K562 (cell line): Measurements from ENCODE around the gene DLG4. TPM values are rescaled to one million over a fixed set of nuclear protein-coding genes. Genes with fewer than 3 reads are reported as not detected.
A peak's percentile ranks its signal among the peaks of the same experiment; 100 is the strongest.

ENCODE experiments used
- CBFA2T2 ChIP-seq: fragments of 450-650 bp; conservative IDR thresholded peaks from 2 replicates; pipeline ENCODE4 v1.6.1; 2017; ENCODE audit warnings: mild to moderate bottlenecking
- COPS2 ChIP-seq: fragments of 450-650 bp; conservative IDR thresholded peaks from 2 replicates; pipeline ENCODE4 v1.6.1; 2016; ENCODE audit warnings: mild to moderate bottlenecking, moderate library complexity
- EWSR1 ChIP-seq: fragments of 450-650 bp; IDR thresholded peaks from 2 replicates; pipeline ENCODE4 v1.6.1; 2018; ENCODE audit warnings: borderline replicate concordance, mild to moderate bottlenecking, low read depth, moderate library complexity; ENCODE audit not compliant: partially characterized antibody
- GABPB2 ChIP-seq: fragments of 250-450 bp; sonication (Bioruptor Pico); conservative IDR thresholded peaks from 2 replicates; pipeline ENCODE4 v1.5.1; 2021; ENCODE audit warnings: mild to moderate bottlenecking
- HLTF ChIP-seq: fragments of 450-650 bp; IDR thresholded peaks from 2 replicates; pipeline ENCODE4 v1.6.1; 2016
- KAT2B ChIP-seq: IDR thresholded peaks from one replicate; pipeline ENCODE4 v1.6.1; 2012; ENCODE audit warnings: low read depth, mild to moderate bottlenecking, control low read depth, inconsistent platforms, low read length, moderate library complexity
- PHTF2 ChIP-seq: fragments of 250-450 bp; sonication (Bioruptor Pico); IDR thresholded peaks from 2 replicates; pipeline ENCODE4 v1.5.0; 2021; ENCODE audit warnings: mild to moderate bottlenecking
- PML ChIP-seq: IDR thresholded peaks from 2 replicates; pipeline ENCODE4 v1.6.1; 2012; ENCODE audit warnings: low read length, inconsistent platforms
- POU5F1 ChIP-seq: fragments of 150-350 bp; IDR thresholded peaks from 2 replicates; pipeline ENCODE4 v1.6.1; 2014; ENCODE audit warnings: borderline replicate concordance, low read length, low read depth, mild to moderate bottlenecking; ENCODE audit not compliant: partially characterized antibody
- PTRF ChIP-seq: fragments of 450-650 bp; IDR thresholded peaks from 2 replicates; pipeline ENCODE4 v1.6.1; 2016; ENCODE audit warnings: mild to moderate bottlenecking, missing genetic modification characterization, missing compliant biosample characterization
- RBM22 ChIP-seq: fragments of 200-400 bp; formaldehyde crosslinking; IDR thresholded peaks from 2 replicates; pipeline ENCODE4 v1.6.1; 2018; ENCODE audit warnings: low read length, low read depth; ENCODE audit not compliant: poor library complexity, severe bottlenecking
- SMARCC2 ChIP-seq: fragments of 450-650 bp; IDR thresholded peaks from 2 replicates; pipeline ENCODE4 v1.6.1; 2017; ENCODE audit warnings: antibody characterized with exemption, moderate library complexity, mild to moderate bottlenecking, low read depth
- TOE1 ChIP-seq, 2 experiments: fragments of 450-650 bp in 1 of 2; sonication (generic) in 1 of 2; formaldehyde crosslinking in 1 of 2; IDR thresholded peaks; 2 replicates each; pipeline versions ENCODE4 v1.7.1 to v1.8.0; 2016 to 2022; ENCODE audit warnings: borderline replicate concordance in 2 of 2, mild to moderate bottlenecking in 2 of 2, antibody characterized with exemption in 1 of 2, inconsistent platforms in 1 of 2, low read depth in 1 of 2, missing genetic modification reagents in 1 of 2, moderate library complexity in 1 of 2
- ZNF24 ChIP-seq: fragments of 450-650 bp; IDR thresholded peaks from 2 replicates; pipeline ENCODE4 v1.6.1; 2016
- ZNF3 ChIP-seq: fragments of 250-450 bp; sonication (Bioruptor Pico); IDR thresholded peaks from 2 replicates; pipeline ENCODE4 v1.5.0; 2021; ENCODE audit warnings: mild to moderate bottlenecking, moderate library complexity
- ZNF586 ChIP-seq: fragments of 450-650 bp; formaldehyde crosslinking; conservative IDR thresholded peaks from 2 replicates; pipeline ENCODE4 v1.4.0; 2020; ENCODE audit warnings: mild to moderate bottlenecking, moderate library complexity
- ZNF766 ChIP-seq: fragments of 200-800 bp; sonication (Bioruptor generic); conservative IDR thresholded peaks from 2 replicates; pipeline ENCODE4 v1.6.1; 2016; ENCODE audit warnings: missing genetic modification characterization, missing compliant biosample characterization
- ZNF79 ChIP-seq: fragments of 250-450 bp; sonication (Bioruptor Pico); IDR thresholded peaks from 2 replicates; pipeline ENCODE4 v1.4.0; 2020; ENCODE audit warnings: low read depth, mild to moderate bottlenecking, moderate library complexity
- ZZZ3 ChIP-seq: fragments of 450-650 bp; IDR thresholded peaks from 2 replicates; pipeline ENCODE4 v1.6.1; 2016; ENCODE audit warnings: antibody characterized with exemption, mild to moderate bottlenecking, moderate library complexity
- polyA plus RNA-seq, 8 experiments: library from polyadenylated mRNA; depleted of rRNA in 4 of 8; stranded (reverse) in 5 of 8; unstranded in 3 of 8; fragments of >200 nt; fragmentation: Nextera tagmentation in 2 of 8; fragmentation: Illumina TruSeq in 1 of 8; extraction: Ambion mirVana in 2 of 8; extraction: Trizol in 1 of 8; gene quantifications; 2 replicates each; pipeline versions ENCODE4 v1.2.1 to v1.2.3, GENCODE V29; 2011 to 2014; ENCODE audit warnings: inconsistent platforms in 1 of 8, missing spikeins in 1 of 8
- total RNA-seq, 7 experiments: library from RNA; depleted of rRNA in 6 of 7; stranded (reverse); fragments of >200 nt in 6 of 7; fragmentation: Illumina TruSeq in 2 of 7; extraction: Trizol in 2 of 7; gene quantifications; 2 replicates each; pipeline versions ENCODE4 v1.2.1 to v1.2.3, GENCODE V29; 2011 to 2021; ENCODE audit warnings: low replicate concordance in 1 of 7
- TF ChIP-seq, protein P1 (sequence below): fragments of 450-650 bp; formaldehyde crosslinking; IDR thresholded peaks from 2 replicates; pipeline ENCODE4 v1.4.0; 2020; ENCODE audit warnings: mild to moderate bottlenecking, moderate library complexity
- TF ChIP-seq, protein P2 (sequence below): fragments of 450-650 bp; IDR thresholded peaks from 2 replicates; pipeline ENCODE4 v1.6.1; 2016; ENCODE audit warnings: borderline replicate concordance
- TF ChIP-seq, protein P3 (sequence below), 3 experiments: fragments of 200-800 bp in 1 of 3; fragments of 250-450 bp in 1 of 3; fragments of 450-650 bp in 1 of 3; sonication (Bioruptor Pico) in 1 of 3; sonication (Bioruptor generic) in 1 of 3; formaldehyde crosslinking in 1 of 3; IDR thresholded peaks; 2 replicates each; pipeline versions ENCODE4 v1.6.1 to v1.8.0; 2016 to 2022; ENCODE audit warnings: mild to moderate bottlenecking in 2 of 3, missing genetic modification characterization in 2 of 3, missing compliant biosample characterization in 1 of 3, moderate library complexity in 1 of 3

Gene DLG4
- total and polyA plus RNA-seq, 9 of the 15 experiments (the other 6 are each of a cell fraction or from before 2014, with no cell fraction given) = 0.03 to 12.0 (median 4.1) TPM

DNA sequence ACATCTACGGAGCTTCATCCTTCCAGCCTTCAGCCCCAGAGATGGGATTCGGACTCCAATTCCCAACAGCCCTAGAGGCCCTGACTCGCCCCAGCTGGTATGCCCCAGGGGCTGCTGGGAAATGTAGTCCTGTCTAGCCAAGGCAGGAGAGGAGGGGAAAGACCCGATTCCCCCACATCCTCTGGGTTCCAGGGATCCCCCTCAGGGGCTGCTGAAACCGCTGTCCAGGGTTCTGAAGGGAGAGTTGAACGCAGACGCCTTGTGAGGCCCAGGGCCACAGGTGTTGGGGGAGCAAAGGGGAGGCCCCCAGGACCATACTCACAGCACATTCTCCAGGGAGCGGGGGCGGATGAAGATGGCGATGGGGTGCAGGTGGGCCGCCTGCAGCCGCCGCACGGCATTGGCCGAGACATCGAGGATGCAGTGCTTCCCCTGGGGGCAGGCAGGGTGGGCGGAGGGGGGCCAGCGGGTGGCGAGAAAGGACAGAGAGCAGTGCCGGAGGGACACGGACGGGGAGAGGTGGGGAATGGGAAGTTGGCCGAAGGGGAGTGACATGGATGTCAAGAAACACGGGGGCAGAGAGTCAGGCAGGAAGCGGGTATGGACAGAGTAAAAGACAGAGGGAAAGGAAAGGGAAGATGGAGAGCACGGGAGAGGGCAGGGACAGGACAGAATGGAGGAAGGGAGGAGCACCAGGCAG is 27.9 kb downstream of the DLG4 start (continued):
- TF ChIP-seq KAT2B = no peak
- no peak for TF ChIP-seq GABPB2
- peak; percentile 62 for TF ChIP-seq POU5F1
- no peak for TF ChIP-seq ZNF766 (CRISPR knock-in tag)
- TF ChIP-seq PHTF2 = no peak
- no peak for TF ChIP-seq CBFA2T2
- TF ChIP-seq PTRF (tag) = no peak
- TF ChIP-seq, protein P1, sequence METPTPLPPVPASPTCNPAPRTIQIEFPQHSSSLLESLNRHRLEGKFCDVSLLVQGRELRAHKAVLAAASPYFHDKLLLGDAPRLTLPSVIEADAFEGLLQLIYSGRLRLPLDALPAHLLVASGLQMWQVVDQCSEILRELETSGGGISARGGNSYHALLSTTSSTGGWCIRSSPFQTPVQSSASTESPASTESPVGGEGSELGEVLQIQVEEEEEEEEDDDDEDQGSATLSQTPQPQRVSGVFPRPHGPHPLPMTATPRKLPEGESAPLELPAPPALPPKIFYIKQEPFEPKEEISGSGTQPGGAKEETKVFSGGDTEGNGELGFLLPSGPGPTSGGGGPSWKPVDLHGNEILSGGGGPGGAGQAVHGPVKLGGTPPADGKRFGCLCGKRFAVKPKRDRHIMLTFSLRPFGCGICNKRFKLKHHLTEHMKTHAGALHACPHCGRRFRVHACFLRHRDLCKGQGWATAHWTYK (CRISPR knock-in tag) = no peak
- TF ChIP-seq ZNF3 (CRISPR knock-in tag) = no peak
- TF ChIP-seq ZNF586 = no peak
- no peak for TF ChIP-seq TOE1 (IDR thresholded peaks at IDR 0.05; ENCODE audit: borderline replicate concordance)
- TF ChIP-seq TOE1 (CRISPR knock-in tag; IDR thresholded peaks at IDR 0.05; ENCODE audit: borderline replicate concordance, low read depth) = no peak
- no peak for TF ChIP-seq PML
- no peak for TF ChIP-seq RBM22
- TF ChIP-seq ZNF24 = no peak
- TF ChIP-seq, protein P2, sequence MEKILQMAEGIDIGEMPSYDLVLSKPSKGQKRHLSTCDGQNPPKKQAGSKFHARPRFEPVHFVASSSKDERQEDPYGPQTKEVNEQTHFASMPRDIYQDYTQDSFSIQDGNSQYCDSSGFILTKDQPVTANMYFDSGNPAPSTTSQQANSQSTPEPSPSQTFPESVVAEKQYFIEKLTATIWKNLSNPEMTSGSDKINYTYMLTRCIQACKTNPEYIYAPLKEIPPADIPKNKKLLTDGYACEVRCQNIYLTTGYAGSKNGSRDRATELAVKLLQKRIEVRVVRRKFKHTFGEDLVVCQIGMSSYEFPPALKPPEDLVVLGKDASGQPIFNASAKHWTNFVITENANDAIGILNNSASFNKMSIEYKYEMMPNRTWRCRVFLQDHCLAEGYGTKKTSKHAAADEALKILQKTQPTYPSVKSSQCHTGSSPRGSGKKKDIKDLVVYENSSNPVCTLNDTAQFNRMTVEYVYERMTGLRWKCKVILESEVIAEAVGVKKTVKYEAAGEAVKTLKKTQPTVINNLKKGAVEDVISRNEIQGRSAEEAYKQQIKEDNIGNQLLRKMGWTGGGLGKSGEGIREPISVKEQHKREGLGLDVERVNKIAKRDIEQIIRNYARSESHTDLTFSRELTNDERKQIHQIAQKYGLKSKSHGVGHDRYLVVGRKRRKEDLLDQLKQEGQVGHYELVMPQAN = no peak
- no peak for TF ChIP-seq ZNF79 (CRISPR knock-in tag)
- no peak for TF ChIP-seq EWSR1
- TF ChIP-seq, protein P3, sequence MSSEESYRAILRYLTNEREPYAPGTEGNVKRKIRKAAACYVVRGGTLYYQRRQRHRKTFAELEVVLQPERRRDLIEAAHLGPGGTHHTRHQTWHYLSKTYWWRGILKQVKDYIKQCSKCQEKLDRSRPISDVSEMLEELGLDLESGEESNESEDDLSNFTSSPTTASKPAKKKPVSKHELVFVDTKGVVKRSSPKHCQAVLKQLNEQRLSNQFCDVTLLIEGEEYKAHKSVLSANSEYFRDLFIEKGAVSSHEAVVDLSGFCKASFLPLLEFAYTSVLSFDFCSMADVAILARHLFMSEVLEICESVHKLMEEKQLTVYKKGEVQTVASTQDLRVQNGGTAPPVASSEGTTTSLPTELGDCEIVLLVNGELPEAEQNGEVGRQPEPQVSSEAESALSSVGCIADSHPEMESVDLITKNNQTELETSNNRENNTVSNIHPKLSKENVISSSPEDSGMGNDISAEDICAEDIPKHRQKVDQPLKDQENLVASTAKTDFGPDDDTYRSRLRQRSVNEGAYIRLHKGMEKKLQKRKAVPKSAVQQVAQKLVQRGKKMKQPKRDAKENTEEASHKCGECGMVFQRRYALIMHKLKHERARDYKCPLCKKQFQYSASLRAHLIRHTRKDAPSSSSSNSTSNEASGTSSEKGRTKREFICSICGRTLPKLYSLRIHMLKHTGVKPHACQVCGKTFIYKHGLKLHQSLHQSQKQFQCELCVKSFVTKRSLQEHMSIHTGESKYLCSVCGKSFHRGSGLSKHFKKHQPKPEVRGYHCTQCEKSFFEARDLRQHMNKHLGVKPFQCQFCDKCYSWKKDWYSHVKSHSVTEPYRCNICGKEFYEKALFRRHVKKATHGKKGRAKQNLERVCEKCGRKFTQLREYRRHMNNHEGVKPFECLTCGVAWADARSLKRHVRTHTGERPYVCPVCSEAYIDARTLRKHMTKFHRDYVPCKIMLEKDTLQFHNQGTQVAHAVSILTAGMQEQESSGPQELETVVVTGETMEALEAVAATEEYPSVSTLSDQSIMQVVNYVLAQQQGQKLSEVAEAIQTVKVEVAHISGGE (CRISPR knock-in tag; IDR thresholded peaks at IDR 0.05) = 0 out of 6 replicates have a peak, but pooled peaks of 1 of the 3 experiments have one; percentile 28
- no peak for TF ChIP-seq HLTF
- TF ChIP-seq COPS2 = no peak
- no peak for TF ChIP-seq ZZZ3
- no peak for TF ChIP-seq SMARCC2
